Measurements from ENCODE around the gene ARHGAP11A.
"Not testable (repeated sequence)": the region's sequence is repeated elsewhere in the genome, so short reads cannot be mapped to it uniquely, and the experiment has no call there.

ARHGAP11A gene

GRCh38 chr15:32615051-32615870, at the start of gene ARHGAP11A:
Gene ARHGAP11A, plus strand, starts transcription at chr15:32615504. Its CDS starts 708 bp downstream, at chr15:32616212.
- DNase-seq (ENCODE audit: low spot score): peak; percentile 43

GRCh38 chr15:32568988-32569387, 46.3 kb upstream of the ARHGAP11A start:
- not testable (repeated sequence) for DNase-seq (ENCODE audit: low spot score)

GRCh38 chr15:32578482-32578881, 36.8 kb upstream of the ARHGAP11A start:
- not testable (repeated sequence) for DNase-seq (ENCODE audit: low spot score)

- not testable (repeated sequence) for DNase-seq (ENCODE audit: low spot score)
These were observed 29.5 kb upstream of the ARHGAP11A start for GRCh38 chr15:32585844-32586243.

- DNase-seq (ENCODE audit: low spot score): not testable (repeated sequence)
These were observed 22.2 kb upstream of the ARHGAP11A start, which contains the start of gene GOLGA8N for GRCh38 chr15:32593151-32593550. Gene GOLGA8N, plus strand, starts transcription at chr15:32593456.

- DNase-seq (ENCODE audit: low spot score): not testable (repeated sequence)
These were observed 5.8 kb upstream of the ARHGAP11A start for GRCh38 chr15:32609518-32609917.

- DNase-seq (ENCODE audit: low spot score): not testable (repeated sequence)
These were observed 4.6 kb upstream of the ARHGAP11A start for GRCh38 chr15:32610719-32611118.

GRCh38 chr15:32614712-32615050, 623 bp upstream of the ARHGAP11A start:
- DNase-seq (ENCODE audit: low spot score): not testable (repeated sequence)

GRCh38 chr15:32615871-32616426, 645 bp downstream of the ARHGAP11A start:
- DNase-seq (ENCODE audit: low spot score): not testable (repeated sequence)

GRCh38 chr15:32636410-32636809, 21.1 kb downstream of the ARHGAP11A start:
- no peak for DNase-seq (ENCODE audit: low spot score)

- DNase-seq (ENCODE audit: low spot score): no peak
These were observed 21.7 kb downstream of the ARHGAP11A start for GRCh38 chr15:32636908-32637567.

GRCh38 chr15:32637704-32638103, 22.4 kb downstream of the ARHGAP11A start:
- DNase-seq (ENCODE audit: low spot score): no peak

GRCh38 chr15:32641517-32642059, 26.3 kb downstream of the ARHGAP11A start, which contains the start of gene SCG5:
Gene SCG5, plus strand, starts transcription at chr15:32641710. Its CDS starts 1,883 bp downstream, at chr15:32643593.
- DNase-seq (ENCODE audit: low spot score): no peak

GRCh38 chr15:32642667-32643435, 27.5 kb downstream of the ARHGAP11A start:
- DNase-seq (ENCODE audit: low spot score): no peak

GRCh38 chr15:32643907-32644445, 28.7 kb downstream of the ARHGAP11A start:
- DNase-seq (ENCODE audit: low spot score): no peak

- no peak for DNase-seq (ENCODE audit: low spot score)
These were observed 31.0 kb downstream of the ARHGAP11A start for GRCh38 chr15:32646291-32646690.

GRCh38 chr15:32649342-32649741, 34.0 kb downstream of the ARHGAP11A start:
- no peak for DNase-seq (ENCODE audit: low spot score)

GRCh38 chr15:32651229-32651837, 36.0 kb downstream of the ARHGAP11A start:
- DNase-seq (ENCODE audit: low spot score): peak; percentile 66

- no peak for DNase-seq (ENCODE audit: low spot score)
These were observed 36.9 kb downstream of the ARHGAP11A start for GRCh38 chr15:32652178-32652577.

- no peak for DNase-seq (ENCODE audit: low spot score)
These were observed 40.8 kb downstream of the ARHGAP11A start for GRCh38 chr15:32656091-32656490.

GRCh38 chr15:32656496-32656895, 41.2 kb downstream of the ARHGAP11A start:
- DNase-seq (ENCODE audit: low spot score): no peak

Data from COLO829 (cell line).